Measurements from ENCODE around the gene STOX2.
"Not testable (repeated sequence)": the region's sequence is repeated elsewhere in the genome, so short reads cannot be mapped to it uniquely, and the experiment has no call there.

STOX2 gene

DNA sequence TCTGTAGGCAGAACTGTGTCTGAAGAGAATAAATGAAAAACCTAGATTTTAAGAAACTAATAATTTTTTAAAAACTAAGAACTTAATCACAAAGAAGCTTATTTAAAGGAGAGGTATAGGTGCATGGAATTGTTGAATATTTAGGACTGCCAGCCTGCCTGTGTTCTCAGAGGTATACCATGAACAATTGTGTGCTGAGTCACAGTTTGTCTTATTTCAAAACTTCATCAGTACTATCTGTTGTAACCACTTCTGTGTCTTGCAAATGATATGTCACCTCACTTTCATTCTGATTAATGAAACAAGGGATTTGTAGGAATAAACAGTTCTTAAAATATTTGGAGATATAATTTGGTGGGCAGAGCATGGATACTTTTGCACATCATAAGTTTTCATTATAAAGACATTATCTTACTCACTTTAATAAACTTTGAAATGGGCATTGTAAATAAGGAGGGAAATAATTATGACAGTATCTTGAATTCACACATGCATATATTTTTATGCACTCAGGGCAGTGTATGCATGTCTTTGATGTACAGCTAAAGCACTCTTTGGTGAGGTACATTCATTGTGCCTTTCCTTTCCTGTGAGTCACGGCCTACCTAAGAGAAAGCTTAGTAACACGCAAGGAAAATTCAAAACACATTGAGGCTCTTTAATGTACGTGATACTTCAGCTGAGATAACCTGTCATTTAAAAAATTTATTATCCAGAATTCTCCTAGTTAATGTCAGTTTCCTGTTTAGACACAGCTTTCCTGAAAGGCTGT, 31.7 kb downstream of the STOX2 start:
- no peak for DNase-seq

GRCh38 chr4:183940864-183941263, 35.8 kb downstream of the STOX2 start:
- DNase-seq: no peak

DNA sequence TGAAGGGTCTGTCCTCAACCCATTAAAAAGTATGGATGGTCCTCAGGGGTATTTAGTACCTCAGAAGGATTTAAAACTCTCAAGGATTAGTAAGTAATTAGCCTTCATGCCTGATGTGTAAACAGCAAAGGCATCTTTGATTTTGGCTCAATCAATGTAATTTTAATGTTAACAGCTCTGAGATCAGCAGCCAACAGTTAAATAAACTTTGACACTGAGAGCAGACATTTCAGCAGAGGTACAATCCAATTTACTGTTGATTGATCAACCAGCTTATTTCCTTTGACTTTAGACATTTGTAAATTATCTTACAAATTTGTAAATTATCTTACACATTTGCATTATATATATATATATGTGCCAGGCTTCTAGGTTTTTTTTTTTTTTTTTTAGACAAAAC, 36.9 kb downstream of the STOX2 start:
- no peak for DNase-seq

DNA sequence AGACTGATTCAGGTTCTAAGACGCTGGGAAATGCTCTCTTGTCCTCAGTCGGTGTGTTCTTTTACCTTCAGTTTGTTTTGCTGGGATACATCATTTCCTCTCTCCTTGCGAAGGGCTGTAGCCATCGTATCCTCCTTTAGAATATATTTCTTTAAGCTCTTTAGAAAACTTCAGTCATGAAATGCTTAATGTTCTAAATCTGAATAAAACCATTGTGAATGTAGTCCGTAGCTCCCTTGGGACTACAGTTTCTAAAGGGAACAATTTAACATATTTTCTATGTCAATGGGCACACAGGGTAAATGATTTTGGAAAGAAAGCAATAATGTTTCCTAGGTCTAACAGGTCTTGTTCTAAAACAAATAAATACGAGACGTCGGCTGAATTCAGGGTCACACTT, 40.6 kb downstream of the STOX2 start:
- no peak for DNase-seq

GRCh38 chr4:183950536-183950935, 45.4 kb downstream of the STOX2 start:
- no peak for DNase-seq

- not testable (repeated sequence) for DNase-seq
Observed at GRCh38 chr4:183952652-183953051, 47.5 kb downstream of the STOX2 start.

GRCh38 chr4:183959319-183960045, 54.4 kb downstream of the STOX2 start:
- peak; percentile 72 for DNase-seq

DNA sequence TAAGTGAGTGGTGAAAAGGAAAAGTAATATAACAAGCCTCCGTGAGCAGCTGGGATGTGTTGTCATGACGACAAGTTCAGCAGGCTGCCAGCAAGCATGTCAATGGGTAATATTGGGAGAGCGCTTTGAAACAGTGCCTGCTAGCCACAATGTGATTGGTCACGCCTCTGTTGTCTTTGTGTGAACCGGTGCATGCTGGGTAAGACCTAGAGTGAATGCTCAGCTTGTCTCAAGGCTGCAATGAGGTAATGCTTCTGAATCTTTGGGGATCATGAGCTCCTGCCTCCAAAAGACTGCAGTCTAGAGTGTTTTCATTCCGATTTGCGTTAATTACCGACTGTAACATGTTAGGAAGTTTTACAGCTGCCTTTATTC, 54.9 kb downstream of the STOX2 start:
- DNase-seq: peak; percentile 98

GRCh38 chr4:183960962-183961541, 55.9 kb downstream of the STOX2 start:
- DNase-seq: peak; percentile 78

DNA sequence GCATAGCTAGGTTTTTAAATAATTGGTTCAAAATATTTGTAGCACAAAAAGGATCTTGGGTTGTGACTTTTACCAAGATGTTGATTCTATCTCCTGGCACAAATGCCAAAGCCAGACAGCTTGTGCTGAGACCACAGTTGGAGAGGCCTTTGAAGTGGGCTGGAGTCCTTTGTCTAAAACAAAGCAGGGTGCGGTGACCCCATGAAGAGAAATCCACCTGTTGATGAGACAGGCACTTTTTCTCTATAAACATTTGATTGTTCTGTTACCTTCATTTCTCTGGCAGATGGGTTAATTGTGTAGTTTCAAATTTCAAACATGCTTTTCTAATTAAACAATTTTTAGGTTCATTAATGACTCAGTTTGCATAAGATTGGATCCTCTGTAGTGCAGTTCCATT, 56.7 kb downstream of the STOX2 start:
- peak; percentile 78 for DNase-seq

- DNase-seq: peak; percentile 90
Observed at GRCh38 chr4:183962419-183962818, 57.3 kb downstream of the STOX2 start.

DNA sequence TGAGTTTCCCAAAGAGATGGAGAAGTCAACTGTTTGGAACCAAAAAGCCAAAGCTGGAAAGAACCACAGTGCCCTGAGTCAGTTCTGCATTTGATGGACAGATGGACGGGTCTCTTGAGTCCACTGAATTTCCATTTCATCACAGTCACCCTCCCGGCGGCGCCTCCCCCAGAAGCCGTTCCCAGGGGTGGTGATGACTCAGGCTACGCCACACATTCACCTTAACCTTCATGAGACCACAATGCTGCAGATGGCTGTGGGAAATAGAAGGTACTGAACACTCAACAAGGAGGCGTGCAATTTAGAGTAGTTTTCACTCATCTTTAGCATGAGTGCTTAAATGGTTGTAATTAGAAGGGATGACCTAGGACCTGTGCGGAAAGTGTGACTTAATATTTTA, 61.3 kb downstream of the STOX2 start:
- no peak for DNase-seq

DNA sequence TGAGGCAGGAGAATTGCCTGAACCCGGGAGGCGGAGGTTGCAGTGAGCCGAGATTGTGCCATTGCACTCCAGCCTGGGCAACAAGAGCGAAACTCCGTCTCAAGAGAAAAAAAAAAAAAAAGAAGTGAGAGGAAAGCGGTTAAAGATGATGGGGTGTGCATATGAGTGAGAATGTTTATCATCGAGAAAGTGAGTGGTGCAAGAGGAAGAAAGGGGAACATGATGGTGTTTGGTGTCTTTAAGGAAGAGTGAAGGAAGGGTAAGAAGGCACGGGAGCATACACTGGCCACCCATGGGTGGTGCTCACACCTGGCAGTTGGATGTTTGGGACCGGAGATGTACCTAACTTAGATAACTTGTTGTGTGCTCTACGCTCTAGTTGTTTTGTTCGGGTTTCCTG, 62.2 kb downstream of the STOX2 start:
- DNase-seq: no peak

- DNase-seq: peak; percentile 43
Observed at GRCh38 chr4:183968502-183968901, 63.4 kb downstream of the STOX2 start.

DNA sequence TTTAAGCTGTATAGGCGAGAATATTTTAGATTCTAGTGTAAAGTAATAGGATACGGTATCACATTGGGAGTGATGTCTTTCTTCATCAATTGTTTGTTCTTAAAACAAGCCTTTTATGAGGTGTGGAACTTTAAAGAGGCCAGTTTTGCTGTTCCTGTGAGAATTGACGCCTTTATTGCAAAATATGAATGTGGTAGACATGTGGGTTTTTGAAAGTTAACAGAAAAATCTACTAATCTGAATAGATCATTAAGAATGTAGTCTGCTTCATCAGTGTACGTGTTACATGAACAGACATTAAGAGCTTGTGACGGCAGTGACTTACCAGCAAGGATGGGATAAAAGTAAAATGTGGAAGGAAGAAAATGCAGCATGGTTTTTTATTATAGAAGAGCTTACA, 63.8 kb downstream of the STOX2 start:
- DNase-seq: peak; percentile 28

DNA sequence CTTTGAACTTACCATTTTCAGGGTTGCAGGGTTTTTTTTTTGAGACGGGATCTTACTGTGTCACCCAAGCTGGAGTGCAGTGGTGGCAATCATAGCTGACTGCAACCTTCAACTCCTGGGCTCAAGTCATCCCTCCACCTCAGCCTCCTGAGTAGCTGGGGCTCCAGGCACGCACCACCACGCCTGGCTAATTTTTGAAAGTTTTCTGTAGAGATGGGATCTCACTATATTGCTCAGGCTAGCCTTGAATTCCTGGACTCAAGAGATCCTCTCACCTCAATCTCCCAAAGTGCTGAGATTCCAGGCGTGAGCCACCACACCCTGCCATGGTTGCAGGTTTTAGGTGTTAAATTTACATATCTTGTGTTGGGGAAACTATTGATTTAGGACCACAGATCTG, 64.5 kb downstream of the STOX2 start:
- no peak for DNase-seq

DNA sequence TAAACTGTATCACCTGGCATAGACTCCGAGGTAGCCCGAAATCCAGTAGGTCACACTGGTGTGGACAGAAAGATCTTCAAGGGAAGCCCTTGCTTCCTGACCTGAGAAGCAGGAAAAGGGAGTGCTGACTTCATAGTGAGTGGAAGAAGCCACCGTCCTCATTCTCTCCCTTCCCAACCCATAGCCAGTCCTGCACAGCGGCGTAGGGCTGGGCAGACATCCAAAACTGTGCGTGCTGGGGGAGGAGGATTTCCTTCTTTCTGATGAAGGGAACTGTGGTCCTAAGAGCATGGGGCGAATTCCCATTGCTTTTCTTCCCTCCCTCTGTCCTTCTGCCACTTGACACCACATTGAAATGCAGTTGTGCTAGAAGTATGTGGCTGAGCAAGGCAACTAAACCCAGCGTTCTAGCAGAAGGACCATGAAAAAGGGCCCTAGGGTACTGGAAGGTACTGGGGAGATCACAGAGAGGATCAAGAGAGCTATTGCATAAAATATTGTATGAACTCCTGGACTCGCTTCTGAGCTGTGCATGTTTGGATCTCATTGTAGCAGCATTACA, 66.9 kb downstream of the STOX2 start:
- DNase-seq: no peak

- DNase-seq: no peak
Observed at GRCh38 chr4:183977707-183978106, 72.6 kb downstream of the STOX2 start.

DNA sequence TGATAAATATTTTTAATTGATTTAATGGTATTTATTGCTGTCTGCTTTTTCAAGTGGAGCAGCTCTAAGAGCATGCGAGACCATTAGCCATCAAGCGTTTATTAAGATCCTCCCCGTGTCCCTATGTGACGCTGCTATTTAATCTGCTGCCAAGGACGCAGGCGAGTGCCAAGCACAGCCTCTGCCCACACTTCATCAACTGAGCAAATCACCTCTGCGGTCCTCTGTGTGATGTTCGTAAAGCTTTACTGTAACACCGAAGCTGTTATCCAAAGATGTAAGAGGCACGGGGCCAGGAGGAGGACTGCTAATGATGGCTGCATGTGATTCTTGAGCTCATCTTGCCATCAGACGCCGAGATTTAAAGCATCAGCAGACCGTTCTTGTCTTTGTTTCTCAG, 79.5 kb downstream of the STOX2 start:
- DNase-seq: no peak

DNA sequence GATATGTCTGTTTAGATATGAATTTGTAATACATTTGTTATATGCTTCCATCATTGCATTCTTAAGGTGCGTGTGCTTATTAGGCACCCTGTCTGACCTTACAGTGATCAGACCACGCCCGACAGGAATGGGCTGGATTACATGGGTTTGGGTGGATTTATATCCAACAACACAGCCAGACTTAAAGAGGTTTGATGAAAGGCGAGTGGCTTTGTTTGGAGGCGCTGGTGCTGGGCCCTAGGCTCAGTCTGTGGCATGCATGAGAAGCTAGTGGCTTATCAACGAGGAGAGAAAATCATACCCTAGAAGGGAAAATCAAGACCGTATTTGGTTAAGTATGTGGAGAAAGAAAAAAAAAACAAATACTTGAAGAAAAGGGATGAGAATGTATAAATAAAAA, 80.7 kb downstream of the STOX2 start:
- DNase-seq: no peak

GRCh38 chr4:183986291-183986970, 81.3 kb downstream of the STOX2 start:
- DNase-seq: peak; percentile 61

DNA sequence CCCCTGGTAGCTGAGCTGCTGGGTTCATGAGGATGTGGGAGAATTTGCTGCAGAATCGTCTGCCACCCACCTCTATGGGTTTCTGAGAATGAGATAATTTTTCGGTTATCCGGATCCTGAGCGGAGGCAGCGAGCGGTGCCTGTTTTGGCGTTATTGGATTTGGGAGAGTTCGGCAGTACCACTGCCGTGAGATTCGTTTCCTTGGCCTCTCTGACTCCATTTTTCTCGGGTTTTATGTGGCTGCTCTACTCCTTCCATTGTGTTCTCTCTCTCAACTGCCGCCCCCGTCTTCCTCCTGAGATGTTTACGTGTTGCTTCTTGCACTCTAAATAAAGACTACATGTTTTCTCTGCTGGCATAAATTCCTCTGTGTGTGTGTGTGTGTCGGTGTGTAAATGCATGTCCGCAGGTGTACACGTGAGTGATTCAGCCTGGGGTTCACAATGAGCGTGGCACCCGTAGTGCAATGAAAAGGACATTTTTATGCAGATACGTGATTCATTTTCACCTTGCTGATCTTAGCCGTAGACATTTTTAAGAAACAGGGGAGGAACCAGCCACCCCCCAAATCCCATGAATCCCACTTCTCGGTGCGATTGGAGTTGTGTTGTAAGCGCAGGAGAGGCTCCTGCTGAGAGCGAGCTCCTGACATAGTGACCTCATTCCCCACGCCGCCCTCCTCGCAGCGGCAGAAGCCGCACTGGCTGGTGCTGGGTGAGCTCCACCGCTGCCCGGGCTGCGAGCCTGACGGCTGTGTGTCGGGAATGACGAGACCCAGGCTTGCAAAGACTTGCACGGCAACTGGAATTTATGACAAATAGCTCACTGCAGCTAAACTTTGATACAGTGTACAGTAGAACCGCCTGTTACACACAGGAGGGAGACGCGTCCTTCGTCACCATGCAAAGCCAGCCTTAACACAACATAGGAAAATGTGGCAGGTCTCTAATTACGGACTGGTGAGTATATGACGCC, 82.2 kb downstream of the STOX2 start:
- peak; percentile 93 for DNase-seq

Measured in eye (tissue), 1 donor.